HG03442 (cell line): ENCODE data around the gene GPATCH3.
"Not testable (repeated sequence)": the region's sequence is repeated elsewhere in the genome, so short reads cannot be mapped to it uniquely, and the experiment has no call there.

Experiments
- ATAC-seq: cut with Tn5 transposase; IDR thresholded peaks from one replicate; pipeline ENCODE4 v1.9.1; 2021; ENCODE audit warnings: mild to moderate bottlenecking, moderate library complexity; ENCODE audit not compliant: unreplicated experiment

The GPATCH3 gene

GRCh38 chr1:26847826-26848225, 52.4 kb downstream of the GPATCH3 start:
- not testable (repeated sequence) for ATAC-seq

DNA sequence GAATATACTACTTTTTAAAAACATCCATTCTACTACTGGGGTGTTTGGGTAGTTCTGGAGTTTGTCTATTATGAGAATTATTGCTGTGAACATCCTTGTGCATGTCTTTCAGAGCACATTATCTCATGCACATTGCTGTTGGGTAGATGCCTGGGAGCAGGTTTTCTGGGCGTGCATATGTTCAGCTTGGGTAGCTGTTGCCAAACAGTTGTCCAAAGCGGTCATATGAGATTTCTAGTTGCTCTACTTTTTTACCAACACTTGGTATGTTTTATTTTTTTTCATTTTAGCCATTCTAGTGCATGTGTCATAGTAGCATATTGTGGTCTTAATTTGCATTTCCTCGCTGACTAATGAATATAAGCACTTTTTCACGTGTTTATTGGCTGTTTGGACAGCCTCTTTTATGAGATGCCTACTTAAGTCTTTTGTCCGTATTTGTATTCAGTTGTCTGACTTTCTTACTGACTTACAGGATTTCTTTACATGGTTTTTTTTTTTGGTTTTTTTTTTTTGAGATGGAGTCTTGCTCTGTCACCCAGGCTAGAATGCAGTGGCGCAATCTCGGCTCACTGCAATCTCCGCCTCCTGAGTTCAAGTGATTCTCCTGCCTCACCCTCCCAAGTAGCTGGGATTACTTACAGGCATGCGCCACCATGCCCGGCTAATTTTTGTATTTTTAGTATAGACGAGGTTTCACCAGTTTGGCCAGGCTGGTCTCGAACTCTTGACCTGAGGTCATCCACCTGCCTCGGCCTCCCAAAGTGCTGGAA, 55.7 kb downstream of the GPATCH3 start:
- no peak for ATAC-seq
